Erythroblast (primary cell): ENCODE data around the gene VIPR2.

Experiments used
- GATA1 ChIP-seq: IDR thresholded peaks from 2 replicates; pipeline ENCODE4 v1.6.1; 2011; ENCODE audit warnings: low read depth, mild to moderate bottlenecking, control low read depth, low read length, moderate library complexity
- POLR2A ChIP-seq: IDR thresholded peaks from 2 replicates; pipeline ENCODE4 v1.6.1; 2011; ENCODE audit warnings: mild to moderate bottlenecking, low read length

GRCh38 chr7:159015454-159016410 is 128.9 kb downstream of the VIPR2 start:
- TF ChIP-seq POLR2A: no peak
- no peak for TF ChIP-seq GATA1
